Stimulated activated CD8-positive, alpha-beta memory T cell treated with anti-CD3 and anti-CD28 coated beads, Interleukin-7, amount 100 ng/mL, for 4 hours (primary cell): ENCODE data around the gene BCL2L15.
A peak's percentile ranks its signal among the peaks of the same experiment; 100 is the strongest.

Experiments
- DNase-seq, 2 donors: peaks; one replicate each; pipeline ENCODE4 v3.0.0-alpha.2; 2020; ENCODE audit warnings: low read depth in 2 of 2

The BCL2L15 gene

DNA sequence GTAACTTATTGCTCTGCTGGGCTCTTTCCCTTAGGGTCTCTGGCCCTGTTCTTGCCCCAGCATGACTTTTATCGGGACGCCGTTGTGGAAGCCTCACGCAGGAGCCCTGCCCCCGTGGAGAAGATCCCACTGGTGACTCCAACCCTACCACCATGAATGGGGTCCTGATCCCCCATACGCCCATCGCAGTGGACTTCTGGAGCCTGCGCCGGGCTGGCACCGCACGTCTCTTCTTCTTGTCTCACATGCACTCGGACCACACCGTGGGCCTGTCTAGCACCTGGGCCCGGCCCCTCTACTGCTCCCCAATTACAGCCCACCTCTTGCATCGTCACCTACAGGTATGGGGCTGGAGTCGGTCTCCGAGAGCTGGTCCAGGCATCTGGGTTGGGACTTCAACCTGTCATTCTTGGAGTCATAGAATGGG lies 18.1 kb upstream of the BCL2L15 start:
- peak in 1 of 2 donors; percentile 11 for DNase-seq

DNA sequence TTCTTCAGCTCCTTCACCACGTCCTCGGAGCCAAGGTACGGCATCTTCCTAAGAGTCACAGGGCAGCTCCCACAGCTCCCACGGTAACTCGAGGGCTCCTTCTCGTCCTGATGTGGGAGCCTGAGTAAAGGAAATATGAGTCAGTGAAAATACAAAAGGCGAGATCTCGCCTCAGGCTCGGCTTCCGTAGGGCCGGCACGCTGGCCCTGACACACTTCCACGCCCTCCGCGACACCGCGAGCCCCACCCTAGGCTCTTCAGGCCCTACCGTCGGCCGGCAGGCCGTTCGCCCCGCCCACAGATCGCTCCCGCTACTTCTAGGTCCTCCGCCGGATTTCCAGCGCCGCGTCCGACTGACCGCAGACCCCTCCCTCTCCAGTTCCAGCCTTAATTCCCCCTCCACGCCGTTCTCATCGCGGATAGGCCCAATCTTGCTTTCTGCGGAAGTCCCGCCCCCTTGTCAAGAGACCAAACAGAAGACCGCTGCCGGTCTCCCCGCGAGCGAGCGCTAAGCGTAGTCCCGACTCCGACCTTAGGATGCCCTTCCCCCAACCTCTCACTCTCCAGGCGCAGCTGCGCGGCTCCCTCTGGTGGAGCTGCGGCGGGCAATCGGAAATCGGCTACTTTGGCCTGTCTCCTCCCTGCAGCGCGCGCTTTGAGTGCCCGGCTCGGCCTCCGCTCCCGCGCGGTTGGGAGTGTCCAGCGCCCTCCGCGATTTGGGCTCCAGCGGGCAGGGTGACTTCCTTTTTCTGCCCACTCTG lies 17.5 kb upstream of the BCL2L15 start, which contains the start of the genes AP4B1 and DCLRE1B:
Gene AP4B1, minus strand, starts transcription at position 126 of the 761 bp plus-strand sequence. Its CDS starts 82 bp downstream, at position 44.
Gene DCLRE1B, plus strand, starts transcription at position 653 of the 761 bp plus-strand sequence. CDS start 261 bp downstream, outside the sequence.
- peak; percentile 95 to 96 for DNase-seq

DNA sequence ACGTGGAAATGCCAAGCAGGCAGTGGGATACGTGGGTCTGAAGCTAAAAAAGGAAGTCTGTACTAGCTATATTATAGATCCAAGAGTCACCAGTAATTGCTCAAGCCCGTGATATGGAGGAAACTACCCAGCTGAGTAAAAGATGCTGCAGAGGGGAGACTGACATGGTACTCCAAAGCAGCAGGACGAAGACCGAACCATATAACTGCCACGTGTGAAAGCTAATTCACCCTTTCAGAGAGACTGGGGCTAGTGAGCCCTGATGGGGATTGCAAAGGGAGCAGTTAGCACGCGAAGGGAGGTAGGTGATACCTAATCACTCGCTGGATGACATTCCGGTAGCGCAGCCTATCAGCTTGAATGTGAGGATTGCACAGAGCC lies 16.9 kb upstream of the BCL2L15 start:
- DNase-seq: peak in 1 of 2 donors; percentile 43

DNA sequence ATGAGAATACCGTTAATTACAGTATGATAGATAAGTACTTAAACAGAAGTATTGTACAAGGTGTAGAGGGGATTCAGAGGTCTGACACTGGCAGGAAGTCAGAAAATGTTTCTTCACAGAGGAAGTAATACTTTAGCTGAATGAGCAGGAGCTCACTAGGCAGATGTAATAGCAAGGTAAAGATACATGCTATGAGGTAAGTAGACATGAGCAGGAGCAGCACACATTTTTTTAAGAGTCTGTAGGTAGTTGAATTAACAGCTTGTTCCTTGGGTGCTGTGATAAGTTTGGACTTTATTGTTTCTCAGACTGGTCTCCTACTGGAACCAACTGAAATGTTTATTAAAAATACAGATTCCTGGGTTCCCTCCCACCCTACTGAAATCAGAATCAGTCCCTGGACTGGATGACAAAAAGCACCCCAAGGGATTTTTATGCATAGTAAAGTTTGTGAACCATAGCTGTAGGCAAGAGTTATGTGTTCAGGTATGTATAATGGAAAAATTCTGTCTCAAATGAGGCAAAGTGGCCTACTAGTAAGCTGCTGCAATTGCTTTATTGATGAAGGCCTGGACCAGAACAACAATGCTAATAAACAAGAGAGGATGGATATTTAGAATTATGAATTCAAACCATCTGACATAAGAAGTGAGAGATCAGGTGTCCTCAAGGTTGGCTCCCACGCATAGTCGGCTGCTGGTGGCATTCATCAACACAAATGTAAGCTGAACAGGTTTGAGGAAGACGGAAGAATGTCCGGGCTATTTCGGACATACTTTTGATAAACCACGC lies 16.3 kb upstream of the BCL2L15 start:
- DNase-seq: peak in 1 of 2 donors; percentile 5

DNA sequence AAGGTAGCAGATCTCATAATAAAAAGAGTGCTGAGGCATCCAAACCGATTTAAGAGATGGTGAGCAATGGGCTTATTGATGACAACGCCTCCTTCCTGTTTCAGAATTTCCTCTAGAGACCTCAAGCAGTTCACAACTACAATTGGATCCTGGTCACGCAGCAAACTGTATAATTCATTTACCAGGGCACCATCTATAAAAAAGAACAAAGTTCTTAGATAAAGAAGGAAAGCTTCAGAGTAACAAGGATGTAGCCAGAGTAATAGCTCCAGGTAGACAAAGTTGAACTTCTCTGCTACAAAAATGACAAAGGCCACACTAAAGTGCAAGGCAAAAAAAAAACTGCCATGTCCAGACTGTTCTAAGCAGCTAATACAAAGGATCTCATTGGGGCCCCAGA lies 13.8 kb upstream of the BCL2L15 start:
- DNase-seq: no peak

DNA sequence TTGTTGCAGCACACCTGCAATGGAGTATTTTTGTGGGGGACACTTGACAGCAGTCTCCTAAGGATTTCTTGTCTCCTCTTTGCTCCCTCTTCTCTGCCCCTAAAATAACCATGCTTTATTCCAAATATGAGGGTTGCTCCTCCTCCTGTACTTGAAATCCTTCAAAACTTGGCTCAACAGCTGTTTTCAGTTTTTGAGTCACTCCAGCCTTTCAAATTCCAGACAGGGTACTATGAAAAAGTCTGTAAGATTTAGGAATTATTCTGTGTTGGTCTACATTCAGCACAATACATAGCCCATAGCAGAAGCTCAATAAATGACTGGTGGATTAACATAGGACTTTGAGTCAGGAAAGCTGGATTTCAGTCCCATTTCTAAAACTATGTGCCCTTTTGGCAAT lies 11.7 kb upstream of the BCL2L15 start:
- no peak for DNase-seq

DNA sequence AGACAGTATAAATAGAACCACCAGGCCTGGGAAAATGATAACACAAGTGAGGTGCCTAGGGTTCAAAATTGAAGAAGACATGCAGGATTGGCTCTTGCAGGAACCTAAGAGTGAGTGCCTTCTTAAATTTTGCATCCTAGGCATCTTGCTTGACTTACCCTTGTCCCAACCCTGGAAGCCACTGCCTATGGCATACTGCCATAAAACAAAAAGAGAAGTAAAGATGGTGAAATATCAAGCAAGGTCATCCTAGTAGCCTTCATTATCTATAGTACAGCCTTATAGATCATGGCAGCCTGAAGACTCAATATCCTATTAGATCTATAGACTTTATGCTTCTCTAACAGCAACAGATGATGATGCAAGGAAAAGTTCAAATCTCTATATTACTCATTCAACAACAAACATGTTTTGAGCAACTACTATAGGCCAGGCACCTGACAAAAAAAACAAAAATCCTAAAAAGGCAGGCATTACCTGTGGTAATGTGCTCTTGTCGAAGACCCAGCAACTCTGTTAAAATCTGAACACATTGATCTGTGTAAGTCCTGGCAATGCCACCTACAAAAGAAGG lies 10.9 kb upstream of the BCL2L15 start:
- no peak for DNase-seq

DNA sequence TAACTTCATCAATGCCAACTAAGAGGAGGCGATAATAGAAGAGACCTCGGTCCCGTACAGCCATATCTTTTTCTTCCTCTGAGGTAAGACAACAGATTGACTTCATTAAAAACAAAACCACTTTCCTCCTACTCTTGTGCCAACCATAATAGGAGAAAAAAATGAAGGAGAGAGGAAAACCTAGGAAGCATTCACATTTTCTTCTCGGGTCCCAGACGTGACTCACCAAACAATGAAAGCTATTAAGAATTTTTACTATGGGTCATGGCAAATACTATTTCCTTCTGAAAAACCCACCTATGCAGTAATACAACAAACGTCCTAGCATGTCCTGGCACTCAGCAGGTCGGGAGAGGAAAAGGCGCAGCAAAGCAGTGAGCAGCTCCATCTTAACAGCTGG lies 8.6 kb upstream of the BCL2L15 start:
- no peak for DNase-seq

DNA sequence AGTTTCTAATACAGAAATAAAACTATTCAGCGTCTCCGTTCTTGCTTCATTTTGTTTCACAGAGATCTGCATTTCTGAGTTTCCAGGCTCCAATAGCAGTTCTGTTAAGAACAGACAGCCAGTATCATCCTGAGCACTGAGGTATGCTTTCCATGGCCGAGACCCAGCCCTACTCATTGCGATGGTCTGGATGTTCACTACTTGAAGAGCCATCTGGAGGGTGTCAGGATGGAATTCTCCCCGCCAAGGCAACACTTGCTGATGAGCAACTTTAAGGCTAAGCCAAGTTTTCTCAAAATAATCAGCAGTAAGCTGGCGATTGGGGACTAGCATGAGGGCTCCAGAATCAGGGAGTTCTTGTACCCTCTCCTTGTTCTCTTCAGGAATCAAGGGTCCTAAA lies 7.7 kb upstream of the BCL2L15 start:
- no peak for DNase-seq

DNA sequence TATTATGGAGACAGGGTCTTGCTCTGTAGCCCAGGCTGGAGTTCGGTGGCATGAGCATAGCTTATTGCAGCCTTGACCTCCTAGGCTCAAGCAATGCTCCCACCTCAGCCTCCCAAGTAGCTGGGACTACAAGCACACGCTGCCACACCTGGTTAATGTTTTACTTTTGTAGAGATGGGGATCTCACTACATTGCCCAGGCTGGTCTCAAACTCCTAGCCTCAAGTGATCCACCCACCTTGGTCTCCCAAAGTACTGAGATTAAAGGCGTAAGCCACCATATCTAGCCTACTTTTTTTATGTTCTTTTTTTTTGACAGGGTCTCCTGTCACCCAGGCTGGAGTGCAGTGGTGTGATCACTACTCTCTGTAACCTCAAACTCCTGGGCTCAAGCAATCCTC lies 5.9 kb upstream of the BCL2L15 start:
- no peak for DNase-seq

DNA sequence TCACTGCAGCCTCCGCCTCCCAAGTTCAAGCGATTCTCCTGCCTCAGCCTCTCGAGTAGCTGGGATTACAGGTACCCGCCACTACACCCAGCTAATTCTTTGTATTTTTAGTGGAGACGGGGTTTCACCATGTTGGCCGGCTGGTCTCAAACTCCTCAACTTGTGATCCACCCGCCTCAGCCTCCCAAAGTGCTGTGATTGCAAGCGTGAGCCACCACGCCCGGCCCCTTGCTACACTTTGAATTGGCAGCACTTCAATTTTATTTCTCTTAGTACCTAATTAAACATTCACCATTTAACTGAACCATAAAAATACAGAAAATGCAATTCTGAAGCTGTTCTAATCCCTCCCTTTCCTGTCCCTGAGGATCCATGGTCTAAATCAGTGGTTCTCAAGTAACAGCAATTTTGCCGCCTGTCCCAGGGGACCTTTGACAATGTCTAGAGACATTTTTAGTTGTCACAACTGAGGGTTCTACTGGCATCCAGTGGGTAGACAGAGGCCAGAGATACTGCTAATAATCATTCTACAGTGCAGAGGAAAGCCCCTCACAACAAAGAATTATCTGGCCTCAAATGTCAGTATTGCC lies 4.3 kb upstream of the BCL2L15 start:
- DNase-seq: no peak

DNA sequence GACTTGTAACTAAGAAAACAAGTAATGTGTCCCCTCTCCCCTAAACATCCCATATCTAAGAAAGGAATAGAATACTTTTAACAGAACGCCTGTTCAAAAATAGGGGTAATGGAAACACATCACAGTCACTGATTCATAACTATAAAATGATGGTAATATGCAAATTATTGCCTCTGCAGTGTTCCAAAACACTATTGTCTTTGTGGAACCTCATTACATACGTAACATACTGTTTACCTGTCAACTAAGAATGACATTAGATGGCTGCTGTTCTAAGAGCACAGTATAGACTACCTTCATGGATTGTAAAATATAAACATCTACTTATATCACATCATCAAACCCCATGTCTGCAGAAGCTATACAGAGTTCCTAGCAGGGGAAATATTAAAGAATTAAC lies 3.4 kb upstream of the BCL2L15 start:
- no peak for DNase-seq

DNA sequence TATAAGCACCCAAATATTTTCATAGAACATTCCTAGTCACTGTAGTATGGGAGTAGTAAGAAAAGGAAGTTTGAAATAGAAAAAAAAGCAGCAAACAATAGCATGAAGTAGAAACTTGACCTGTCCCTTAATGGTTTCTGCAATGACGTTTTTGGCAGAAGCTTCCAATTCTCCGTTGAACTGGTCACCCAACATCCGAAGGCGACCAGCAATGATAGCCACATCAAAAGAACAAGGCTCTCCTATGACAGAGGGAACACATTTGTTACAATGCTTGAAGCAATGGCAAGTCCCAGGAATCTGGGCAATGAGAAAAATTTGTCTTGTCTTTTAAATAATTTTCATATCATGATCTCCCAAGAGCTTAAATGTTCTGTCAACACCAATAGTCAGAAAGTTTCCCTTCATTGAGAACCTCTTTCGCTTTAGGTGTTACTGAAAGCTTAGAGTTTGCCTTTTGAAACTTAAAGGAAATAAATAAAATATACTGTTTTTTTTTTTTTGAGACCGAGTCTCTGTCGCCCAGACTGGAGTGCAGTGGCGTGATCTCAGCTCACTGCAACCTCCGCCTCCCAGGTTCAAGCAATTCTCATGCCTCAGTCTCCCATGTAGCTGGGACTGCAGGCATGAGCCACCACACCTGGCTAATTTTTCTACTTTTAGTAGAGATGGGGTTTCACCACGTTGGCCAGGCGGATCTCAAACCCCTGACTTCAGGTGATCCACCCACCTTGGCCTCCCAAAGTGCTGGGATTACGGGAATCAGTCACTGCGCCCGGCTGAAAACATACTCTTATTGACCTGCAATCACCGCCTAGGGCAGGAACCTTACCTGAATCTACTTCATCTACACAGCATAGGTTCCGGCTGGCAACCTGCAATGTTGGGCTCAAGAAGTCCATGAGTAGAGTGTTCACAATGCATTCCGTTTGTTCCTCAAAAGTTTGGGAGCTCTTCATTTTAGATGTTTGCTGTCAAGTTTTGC lies 672 bp downstream of the BCL2L15 start:
- DNase-seq: no peak

DNA sequence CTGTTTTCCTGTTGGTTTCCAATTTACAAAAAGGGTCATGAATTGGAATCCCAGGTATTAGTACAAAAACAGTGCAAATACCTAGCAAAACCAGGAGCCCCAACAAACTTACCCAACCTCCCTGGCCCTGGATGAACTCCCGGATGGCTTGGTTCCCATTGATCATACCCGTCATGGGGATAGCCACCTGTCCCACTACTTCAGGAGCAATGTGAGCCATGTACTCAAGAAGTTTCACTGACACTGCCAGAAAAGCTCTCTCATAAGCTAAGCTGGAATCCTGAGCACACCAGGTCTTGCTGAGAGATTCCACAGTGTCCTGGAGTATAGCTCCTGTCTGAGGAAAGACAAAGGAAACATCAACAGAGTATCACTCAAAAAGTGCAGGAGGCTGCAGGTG lies 5.7 kb downstream of the BCL2L15 start:
- no peak for DNase-seq

DNA sequence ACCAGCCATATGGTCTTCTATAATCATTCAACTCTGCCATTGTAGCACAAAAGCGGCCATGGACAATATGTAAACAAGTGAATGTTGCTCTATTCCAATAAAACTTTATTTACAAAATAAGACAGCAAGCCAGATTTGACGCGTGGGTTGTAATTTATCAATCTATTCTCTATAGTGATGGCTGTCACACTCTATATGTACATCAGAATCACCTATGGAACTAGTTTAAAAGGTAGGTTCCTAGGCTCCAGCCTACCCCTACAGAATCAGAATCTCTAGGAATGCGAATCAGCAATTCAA lies 7.7 kb downstream of the BCL2L15 start:
- no peak for DNase-seq

DNA sequence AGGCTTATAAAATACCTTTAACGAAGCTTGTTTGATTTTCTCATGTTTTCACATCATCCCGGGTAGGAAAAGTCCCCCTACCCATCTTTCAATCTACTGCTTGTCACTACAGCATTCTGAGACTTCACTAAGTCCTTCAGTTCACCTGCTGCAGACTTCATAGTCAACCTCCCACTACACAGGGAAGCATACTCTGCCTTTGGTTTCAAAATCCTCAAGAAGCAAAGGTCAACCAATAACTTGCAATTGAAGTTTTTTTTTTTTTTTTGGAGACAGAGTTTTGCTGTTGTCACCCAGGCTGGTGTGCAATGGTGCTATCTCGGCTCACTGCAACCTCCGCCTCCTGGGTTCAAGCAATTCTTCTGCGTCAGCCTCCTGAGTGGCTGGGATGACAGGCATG lies 11.2 kb downstream of the BCL2L15 start:
- no peak for DNase-seq

DNA sequence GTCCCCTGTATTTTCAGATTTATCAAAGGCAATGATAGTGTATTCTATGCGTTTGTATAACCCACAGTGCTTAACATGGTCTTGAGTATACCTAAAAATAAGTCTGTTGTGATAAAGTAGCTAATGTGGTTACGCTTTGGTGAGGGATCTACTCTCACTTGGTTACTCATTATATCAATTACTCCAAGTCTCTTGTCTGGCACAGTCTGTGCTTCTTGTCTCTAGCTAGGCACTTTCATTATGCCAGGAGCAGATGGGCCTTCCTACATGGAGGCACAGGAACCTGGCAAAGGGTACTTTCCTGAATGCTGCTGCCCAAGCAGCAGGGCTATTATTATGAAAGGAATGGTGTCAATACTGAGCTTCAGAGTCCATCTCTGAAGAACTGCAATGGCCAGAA lies 11.7 kb downstream of the BCL2L15 start:
- no peak for DNase-seq

DNA sequence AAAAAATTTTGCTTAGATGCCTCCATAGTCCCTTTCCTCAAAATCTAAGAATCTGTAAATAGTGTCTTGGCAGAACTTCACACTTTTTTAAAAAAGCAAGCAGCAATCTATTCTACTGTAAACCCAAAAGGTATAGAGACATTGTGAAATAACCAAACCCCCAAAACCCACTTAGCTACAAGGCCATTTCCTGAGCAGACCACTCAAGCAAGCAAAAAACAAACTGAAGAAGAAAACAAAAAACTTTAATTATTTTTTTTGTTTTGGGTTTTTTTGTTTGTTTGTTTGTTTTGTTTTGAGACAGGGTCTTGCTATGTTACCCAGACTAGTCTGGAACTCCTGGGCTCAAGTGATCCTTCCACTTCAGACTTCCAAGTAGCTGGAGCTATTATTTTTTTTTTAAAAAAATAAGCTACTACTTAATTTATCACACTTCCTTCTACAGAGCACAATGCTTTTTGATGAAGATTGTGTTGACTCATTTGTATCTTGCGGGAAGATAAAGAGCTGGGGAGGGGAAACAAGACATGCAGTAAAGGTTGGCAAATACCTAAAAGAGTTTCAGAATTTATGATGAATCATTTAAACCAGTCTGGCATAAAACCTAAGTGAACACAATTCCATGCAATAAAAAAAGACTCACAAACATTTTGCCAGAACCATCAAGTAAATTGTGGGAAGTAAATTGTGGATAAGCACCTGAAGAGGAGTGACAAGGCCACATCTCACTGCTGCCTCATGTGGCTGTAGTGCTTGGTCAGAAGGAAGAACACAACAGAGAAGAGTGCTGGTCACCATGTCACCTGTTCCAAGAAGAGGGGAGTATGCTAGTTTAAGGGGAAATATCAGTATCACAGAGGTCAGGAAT lies 13.1 kb downstream of the BCL2L15 start:
- no peak for DNase-seq

DNA sequence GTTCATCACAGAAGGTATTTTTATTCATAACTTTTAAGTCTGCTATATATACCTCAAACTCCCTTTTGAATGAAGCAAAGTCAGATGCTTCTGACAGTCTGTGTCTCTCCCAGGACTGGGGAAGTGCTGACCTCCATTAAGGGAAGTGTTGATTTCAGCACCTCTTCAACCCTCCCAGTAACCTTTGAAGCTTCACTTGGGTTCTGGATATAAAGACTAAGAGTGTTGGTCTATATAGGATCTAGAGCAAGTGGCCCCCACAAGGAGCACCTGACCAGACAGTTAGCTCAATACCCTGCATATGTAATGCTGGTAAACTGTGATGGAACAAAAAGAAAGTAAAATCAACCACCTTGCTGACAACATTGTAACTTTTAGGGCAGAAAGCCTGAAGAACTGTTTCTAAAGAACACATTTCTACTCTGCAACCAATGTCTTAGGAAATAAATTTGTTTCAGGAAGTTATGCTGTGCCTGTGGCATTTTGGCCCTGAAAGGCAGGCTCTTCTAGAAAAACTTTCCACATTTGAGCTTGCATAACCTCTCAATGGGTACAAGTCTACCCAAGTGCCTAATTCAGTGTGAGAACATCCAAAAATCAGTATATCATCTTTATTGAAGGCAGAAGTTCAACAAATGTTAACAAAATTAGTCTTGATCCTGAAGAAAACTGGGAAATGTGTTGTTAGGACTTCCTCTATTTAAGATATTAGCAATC lies 15.0 kb downstream of the BCL2L15 start:
- DNase-seq: no peak
